Measurements from ENCODE around the gene KCNG1. TPM values are rescaled to one million over a fixed set of nuclear protein-coding genes. Genes with fewer than 3 reads are reported as not detected.

The KCNG1 gene
- total RNA-seq, 2 donors from 2014 or later, result 4.9 to 6.2 TPM

DNA sequence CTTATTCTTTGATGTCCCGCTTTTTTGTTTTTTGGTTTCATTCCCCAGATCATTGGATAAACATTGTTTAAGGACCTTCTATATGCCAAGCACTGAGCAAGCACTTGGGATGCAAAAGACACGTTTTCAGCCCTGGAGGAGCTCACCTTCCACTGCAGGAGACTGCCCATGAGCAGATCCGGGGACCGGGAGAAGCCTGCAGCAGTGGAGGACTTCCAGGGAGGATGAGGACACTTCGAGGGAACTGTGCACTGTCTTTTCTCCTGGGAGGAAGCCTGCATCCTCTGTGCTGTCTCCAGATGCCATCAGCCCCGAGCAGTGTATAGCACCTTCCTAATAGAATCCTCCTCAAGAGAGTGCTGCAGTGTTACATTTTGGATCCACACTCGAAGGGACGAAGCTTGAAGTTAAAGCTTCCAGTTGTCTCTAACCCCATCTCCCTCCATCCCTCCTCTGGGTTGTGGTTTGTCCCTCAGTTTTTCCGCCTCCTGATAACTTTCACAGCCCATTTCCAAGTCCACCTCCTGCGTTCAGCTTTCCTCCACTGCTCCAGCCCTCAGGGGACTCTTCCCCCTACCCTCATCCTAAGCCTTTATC, 5.8 kb upstream of the KCNG1 start:
- peaks cover 0 to 3% of the 10 kb centered on the region in 2 donors for H3K27me3 ChIP-seq
- H3K36me3 ChIP-seq (replicated peaks in 1 of 2; ENCODE audit: insufficient read depth in 1 of 2, low read depth in 2 of 2), result no peaks in the 10 kb centered on the region
- TF ChIP-seq CTCF (IDR thresholded peaks at IDR 0.05) (no peak), POLR2A (IDR thresholded peaks at IDR 0.05) (no peak)
- no peaks in the 10 kb centered on the region for H3K9me3 ChIP-seq
- peaks cover 4% of the 10 kb centered on the region for H3K4me1 ChIP-seq
- ATAC-seq (no peak), DNase-seq (no peak)
- intact Hi-C loops (cut with DNase I), result no loop called here
- no peak overlapping the region for H3K27ac ChIP-seq
- WGBS, 2 donors, result 20 to 31% methylated on average over 10 of the region's 10 CpGs
- no peak overlapping the region for H3K4me3 ChIP-seq

GRCh38 chr20:51027035-51027795, 4.3 kb upstream of the KCNG1 start:
- H3K27me3 ChIP-seq, result peaks cover 0 to 8% of the 10 kb centered on the region in 2 donors
- DNase-seq, result no peak
- no peaks in the 10 kb centered on the region for H3K36me3 ChIP-seq (replicated peaks in 1 of 2; ENCODE audit: insufficient read depth in 1 of 2, low read depth in 2 of 2)
- peaks cover 17% of the 10 kb centered on the region for H3K4me1 ChIP-seq
- H3K9me3 ChIP-seq, result no peaks in the 10 kb centered on the region
- intact Hi-C loops (cut with DNase I), result no loop called here
- no peak overlapping the region for H3K27ac ChIP-seq
- ATAC-seq, result no peak
- no peak overlapping the region for H3K4me3 ChIP-seq
- WGBS, 2 donors, result 49 to 70% methylated on average over 5 of the region's 5 CpGs
- TF ChIP-seq POLR2A (IDR thresholded peaks at IDR 0.05), result no peak
- TF ChIP-seq CTCF (IDR thresholded peaks at IDR 0.05), result no peak

DNA sequence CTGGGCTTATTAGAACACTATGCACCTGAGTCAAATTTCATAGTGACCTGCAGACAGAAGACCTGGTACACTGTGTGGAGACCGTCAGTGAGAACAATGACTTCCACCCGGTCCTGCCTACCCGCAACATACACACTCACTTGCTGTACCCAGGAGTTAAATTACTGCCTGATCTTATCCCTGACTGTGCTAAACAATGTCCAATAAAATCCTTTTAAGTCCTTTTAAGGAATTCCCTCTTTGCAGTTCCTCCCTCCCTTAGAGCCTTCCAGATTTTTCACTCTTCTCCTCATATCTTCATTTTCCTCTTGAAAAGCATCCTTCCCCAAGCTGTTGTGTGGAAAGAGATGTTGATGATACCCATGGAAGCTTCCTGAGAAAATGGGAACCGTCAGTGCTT, 3.4 kb upstream of the KCNG1 start:
- intact Hi-C loops (cut with DNase I), result no loop called here
- peaks cover 0 to 8% of the 10 kb centered on the region in 2 donors for H3K27me3 ChIP-seq

DNA sequence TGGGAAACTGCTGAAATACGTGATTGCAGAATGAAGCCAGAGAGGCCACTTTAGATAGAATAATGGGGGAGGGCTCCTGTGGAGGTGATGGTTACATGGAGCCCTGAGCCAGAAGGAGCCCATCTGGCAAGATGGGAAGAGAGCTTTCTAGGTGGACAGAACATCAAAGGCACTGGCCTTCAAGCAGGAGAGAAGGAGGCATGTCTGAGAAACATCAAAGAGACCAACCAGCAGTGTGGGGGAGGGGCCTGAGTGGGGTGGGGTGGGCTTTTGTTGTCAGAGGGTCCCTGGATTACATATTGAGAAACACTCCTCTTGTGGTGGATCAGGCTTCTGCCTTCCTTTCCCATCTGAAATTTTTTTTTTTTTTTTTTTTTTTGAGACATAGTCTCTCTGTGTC, 1.9 kb upstream of the KCNG1 start:
- H3K36me3 ChIP-seq (replicated peaks in 1 of 2; ENCODE audit: insufficient read depth in 1 of 2, low read depth in 2 of 2), result no peaks in the 10 kb centered on the region
- H3K27me3 ChIP-seq, result peaks cover 0 to 8% of the 10 kb centered on the region in 2 donors
- no peak for TF ChIP-seq CTCF (IDR thresholded peaks at IDR 0.05)
- no peak for TF ChIP-seq POLR2A (IDR thresholded peaks at IDR 0.05)
- intact Hi-C loops (cut with DNase I), result no loop called here
- H3K4me1 ChIP-seq, result peaks cover 17% of the 10 kb centered on the region
- H3K27ac ChIP-seq, result no peak overlapping the region
- no peaks in the 10 kb centered on the region for H3K9me3 ChIP-seq
- WGBS, 2 donors, result 33 to 46% methylated on average over 1 of the region's 1 CpG
- no peak overlapping the region for H3K4me3 ChIP-seq
- DNase-seq (no peak), ATAC-seq (no peak)

More for the DNA sequence above, 3.4 kb upstream of the KCNG1 start:
- TF ChIP-seq POLR2A (IDR thresholded peaks at IDR 0.05), result no peak
- no peak for TF ChIP-seq CTCF (IDR thresholded peaks at IDR 0.05)
- peaks cover 17% of the 10 kb centered on the region for H3K4me1 ChIP-seq
- DNase-seq (no peak), ATAC-seq (no peak)
- no peaks in the 10 kb centered on the region for H3K36me3 ChIP-seq (replicated peaks in 1 of 2; ENCODE audit: insufficient read depth in 1 of 2, low read depth in 2 of 2)
- no peaks in the 10 kb centered on the region for H3K9me3 ChIP-seq
- H3K27ac ChIP-seq, result no peak overlapping the region
- H3K4me3 ChIP-seq, result no peak overlapping the region
- 38 to 51% methylated on average over 4 of the region's 4 CpGs for WGBS, 2 donors

All from body of pancreas (tissue), 4 donors.